Smooth muscle cell of the pulmonary artery (primary cell): ENCODE measurements around the gene FTMT. TPM values are rescaled to one million over a fixed set of nuclear protein-coding genes. Genes with fewer than 3 reads are reported as not detected.

Source experiments
- total RNA-seq: library from RNA; depleted of rRNA; stranded (reverse); fragments of >200 nt; gene quantifications from 2 replicates; pipeline ENCODE4 v1.2.3, GENCODE V29; 2014

Gene FTMT
- total RNA-seq: not detected in 2 replicates

GRCh38 chr5:121851643-121852574, at the start of gene FTMT:
Gene FTMT, plus strand, starts transcription at chr5:121851882. Its CDS starts 82 bp downstream, at chr5:121851964.

Other genes with a start within 250 kb of the FTMT start
- gene SRFBP1, start 110.1 kb downstream of the FTMT start, total RNA-seq: 13.8 and 15.3 TPM in 2 replicates
- 669 and 1,031 TPM in 2 replicates for gene LOX, start 226.4 kb downstream of the FTMT start, total RNA-seq